ENCODE results near the gene CCNF. TPM values are rescaled to one million over a fixed set of nuclear protein-coding genes. Genes with fewer than 3 reads are reported as not detected.

CCNF gene
- total RNA-seq, 1 experiment from 2014 or later, result 60.8 TPM

DNA sequence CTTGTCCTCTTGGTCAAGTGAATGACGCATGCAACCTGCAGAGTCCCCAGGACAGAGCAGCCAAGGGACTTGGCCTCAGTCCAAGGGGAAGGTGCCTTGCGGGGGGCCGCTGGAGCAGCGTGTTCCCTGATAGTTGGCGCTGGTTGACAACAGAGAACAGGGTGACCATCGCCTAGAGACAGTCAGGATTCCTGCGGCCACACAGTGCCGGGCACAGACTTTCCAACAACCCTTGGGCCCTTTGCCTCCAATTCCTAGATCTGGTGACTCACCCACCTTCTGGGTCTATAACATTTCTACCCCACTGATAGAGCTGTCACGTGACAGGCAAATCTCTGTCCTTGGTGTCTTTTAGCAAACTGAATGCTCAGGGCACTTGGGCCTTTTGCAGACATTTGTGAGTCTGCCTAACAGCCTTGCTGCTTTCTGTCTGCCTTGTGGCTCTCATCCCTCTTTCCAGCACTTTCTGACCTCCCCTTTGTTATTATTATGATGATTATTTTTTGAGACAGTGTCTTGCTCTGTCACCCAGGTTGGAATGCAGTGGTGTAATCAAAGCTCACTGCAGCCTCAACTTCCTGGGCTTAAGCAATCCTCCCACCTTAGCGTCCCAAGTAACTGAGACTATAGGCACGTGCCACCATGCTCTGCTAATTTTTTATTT is 18.8 kb downstream of the CCNF start:
- no peak for DNase-seq (ENCODE audit: low read depth, low spot score)

More for the DNA sequence above, 18.8 kb downstream of the CCNF start:
- no peak for TF ChIP-seq POLR2A (IDR thresholded peaks at IDR 0.05; ENCODE audit: borderline replicate concordance, extremely low read depth, insufficient read depth, insufficient read length)
- TF ChIP-seq FOSL1 (IDR thresholded peaks at IDR 0.05; ENCODE audit: low read depth), result no peak
- TF ChIP-seq, protein P1, sequence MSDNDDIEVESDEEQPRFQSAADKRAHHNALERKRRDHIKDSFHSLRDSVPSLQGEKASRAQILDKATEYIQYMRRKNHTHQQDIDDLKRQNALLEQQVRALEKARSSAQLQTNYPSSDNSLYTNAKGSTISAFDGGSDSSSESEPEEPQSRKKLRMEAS (IDR thresholded peaks at IDR 0.05), result no peak
- TF ChIP-seq SRF (IDR thresholded peaks at IDR 0.05; ENCODE audit: low read depth), result no peak
- TF ChIP-seq, protein P2, sequence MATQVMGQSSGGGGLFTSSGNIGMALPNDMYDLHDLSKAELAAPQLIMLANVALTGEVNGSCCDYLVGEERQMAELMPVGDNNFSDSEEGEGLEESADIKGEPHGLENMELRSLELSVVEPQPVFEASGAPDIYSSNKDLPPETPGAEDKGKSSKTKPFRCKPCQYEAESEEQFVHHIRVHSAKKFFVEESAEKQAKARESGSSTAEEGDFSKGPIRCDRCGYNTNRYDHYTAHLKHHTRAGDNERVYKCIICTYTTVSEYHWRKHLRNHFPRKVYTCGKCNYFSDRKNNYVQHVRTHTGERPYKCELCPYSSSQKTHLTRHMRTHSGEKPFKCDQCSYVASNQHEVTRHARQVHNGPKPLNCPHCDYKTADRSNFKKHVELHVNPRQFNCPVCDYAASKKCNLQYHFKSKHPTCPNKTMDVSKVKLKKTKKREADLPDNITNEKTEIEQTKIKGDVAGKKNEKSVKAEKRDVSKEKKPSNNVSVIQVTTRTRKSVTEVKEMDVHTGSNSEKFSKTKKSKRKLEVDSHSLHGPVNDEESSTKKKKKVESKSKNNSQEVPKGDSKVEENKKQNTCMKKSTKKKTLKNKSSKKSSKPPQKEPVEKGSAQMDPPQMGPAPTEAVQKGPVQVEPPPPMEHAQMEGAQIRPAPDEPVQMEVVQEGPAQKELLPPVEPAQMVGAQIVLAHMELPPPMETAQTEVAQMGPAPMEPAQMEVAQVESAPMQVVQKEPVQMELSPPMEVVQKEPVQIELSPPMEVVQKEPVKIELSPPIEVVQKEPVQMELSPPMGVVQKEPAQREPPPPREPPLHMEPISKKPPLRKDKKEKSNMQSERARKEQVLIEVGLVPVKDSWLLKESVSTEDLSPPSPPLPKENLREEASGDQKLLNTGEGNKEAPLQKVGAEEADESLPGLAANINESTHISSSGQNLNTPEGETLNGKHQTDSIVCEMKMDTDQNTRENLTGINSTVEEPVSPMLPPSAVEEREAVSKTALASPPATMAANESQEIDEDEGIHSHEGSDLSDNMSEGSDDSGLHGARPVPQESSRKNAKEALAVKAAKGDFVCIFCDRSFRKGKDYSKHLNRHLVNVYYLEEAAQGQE (IDR thresholded peaks at IDR 0.05; ENCODE audit: low read depth), result no peak
- TF ChIP-seq ELF1 (IDR thresholded peaks at IDR 0.05; ENCODE audit: borderline replicate concordance, low read depth), result no peak
- TF ChIP-seq RAD21 (IDR thresholded peaks at IDR 0.05; ENCODE audit: low read depth), result no peak
- TF ChIP-seq EZH2phosphoT487 (IDR thresholded peaks at IDR 0.05; ENCODE audit: borderline replicate concordance), result no peak
- no peak for TF ChIP-seq ZFX (IDR thresholded peaks at IDR 0.05)
- TF ChIP-seq POLR2AphosphoS5 (IDR thresholded peaks at IDR 0.05; ENCODE audit: low read depth, low read length), result no peak
- TF ChIP-seq, protein P3, sequence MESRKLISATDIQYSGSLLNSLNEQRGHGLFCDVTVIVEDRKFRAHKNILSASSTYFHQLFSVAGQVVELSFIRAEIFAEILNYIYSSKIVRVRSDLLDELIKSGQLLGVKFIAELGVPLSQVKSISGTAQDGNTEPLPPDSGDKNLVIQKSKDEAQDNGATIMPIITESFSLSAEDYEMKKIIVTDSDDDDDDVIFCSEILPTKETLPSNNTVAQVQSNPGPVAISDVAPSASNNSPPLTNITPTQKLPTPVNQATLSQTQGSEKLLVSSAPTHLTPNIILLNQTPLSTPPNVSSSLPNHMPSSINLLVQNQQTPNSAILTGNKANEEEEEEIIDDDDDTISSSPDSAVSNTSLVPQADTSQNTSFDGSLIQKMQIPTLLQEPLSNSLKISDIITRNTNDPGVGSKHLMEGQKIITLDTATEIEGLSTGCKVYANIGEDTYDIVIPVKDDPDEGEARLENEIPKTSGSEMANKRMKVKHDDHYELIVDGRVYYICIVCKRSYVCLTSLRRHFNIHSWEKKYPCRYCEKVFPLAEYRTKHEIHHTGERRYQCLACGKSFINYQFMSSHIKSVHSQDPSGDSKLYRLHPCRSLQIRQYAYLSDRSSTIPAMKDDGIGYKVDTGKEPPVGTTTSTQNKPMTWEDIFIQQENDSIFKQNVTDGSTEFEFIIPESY (IDR thresholded peaks at IDR 0.05; ENCODE audit: extremely low read depth, insufficient replicate concordance, low read length), result no peak
- TF ChIP-seq EGR1 (IDR thresholded peaks at IDR 0.05; ENCODE audit: low read depth), result no peak
- TF ChIP-seq SIN3A (IDR thresholded peaks at IDR 0.05; ENCODE audit: low read depth), result no peak
- TF ChIP-seq YY1 (IDR thresholded peaks at IDR 0.05; ENCODE audit: extremely low read depth, insufficient replicate concordance, low read depth, low read length), result no peak
- TF ChIP-seq CBX3 (IDR thresholded peaks at IDR 0.05; ENCODE audit: low read depth), result no peak
- TF ChIP-seq ATF3 (IDR thresholded peaks at IDR 0.05), result no peak
- TF ChIP-seq JUND (IDR thresholded peaks at IDR 0.05), result no peak
- no peak for TF ChIP-seq CTCF (IDR thresholded peaks at IDR 0.05 in 2 of 3, conservative IDR thresholded peaks at IDR 0.05 in 1 of 3; ENCODE audit: borderline replicate concordance in 1 of 3, insufficient read depth in 1 of 3, low read depth in 2 of 3, low read length in 2 of 3)
- no peak for TF ChIP-seq ZNF274 (IDR thresholded peaks at IDR 0.05; ENCODE audit: low read depth, low read length)
- no peak overlapping the region for H3K4me3 ChIP-seq (replicated peaks in 1 of 2; ENCODE audit: low read depth in 1 of 2, low read length in 2 of 2)
- 0 out of 2 replicates have a peak, but pooled peaks cover 3% of the 10 kb centered on the region for H4K20me1 ChIP-seq (ENCODE audit: insufficient read depth)
- H3K4me1 ChIP-seq (ENCODE audit: control insufficient read depth in 1 of 2, insufficient read depth in 2 of 2, low read length in 2 of 2), result no peaks in the 10 kb centered on the region
- no peak overlapping the region for H3K9ac ChIP-seq (ENCODE audit: low read length)
- no peak for ATAC-seq
- H3K9me2 ChIP-seq (ENCODE audit: insufficient read depth), result no peaks in the 10 kb centered on the region
- ChIA-PET CTCF (no interaction called here), RAD21 (ENCODE audit: low non-redundant PET in 1 of 2, low total read pairs in 2 of 2, uncharacterized antibody in 2 of 2, unreplicated experiment in 2 of 2) (no interaction called here), POLR2A (no interaction called here)
- H3K27me3 ChIP-seq (ENCODE audit: insufficient read depth, low read length), result no peaks in the 10 kb centered on the region
- no peak overlapping the region for H2AFZ ChIP-seq (ENCODE audit: low read depth, low read length, poor library complexity, severe bottlenecking)
- H3K9me3 ChIP-seq (ENCODE audit: control insufficient read depth in 1 of 2, insufficient read depth in 1 of 2, low read depth in 1 of 2, low read length in 2 of 2), result no peaks in the 10 kb centered on the region
- H3K4me2 ChIP-seq (ENCODE audit: low read length), result no peak overlapping the region
- BruUV-seq (replicated peaks), result no TSS peak
- H3K79me2 ChIP-seq (ENCODE audit: insufficient read depth, low read length), result peaks cover 22% of the 10 kb centered on the region
- intact Hi-C loops (cut with micrococcal nuclease), result no loop called here
- H3K27ac ChIP-seq (ENCODE audit: low read depth, low read length), result no peak overlapping the region
- H3K36me3 ChIP-seq (ENCODE audit: control insufficient read depth in 1 of 2, insufficient read depth in 2 of 2, low read length in 2 of 2), result peaks cover 72 to 75% of the 10 kb centered on the region in 2 experiments
